SK-MEL-5 (cell line): ENCODE results near the gene RPL38. TPM values are rescaled to one million over a fixed set of nuclear protein-coding genes. Genes with fewer than 3 reads are reported as not detected.

Source experiments
- DNase-seq: peaks from one replicate; pipeline ENCODE4 v3.0.0-alpha.2; 2016; ENCODE audit warnings: low read depth, low spot score
- in situ Hi-C: cut with HindIII; loops from 2 replicates; pipeline ENCODE4 v1.10.0; 2016; ENCODE audit warnings: low sequenced_read_pairs, high pct_unique_total_duplicates, low pct_unique_long_range_greater_than_20kb
- polyA plus RNA-seq, 2 experiments: library from polyadenylated mRNA; depleted of rRNA; stranded (reverse); fragments of >200 nt; gene quantifications; 2 replicates each; pipeline ENCODE4 v1.2.3, GENCODE V29; 2015
- total RNA-seq: library from RNA; depleted of rRNA; stranded (reverse); fragments of >200 nt; shearing (Covaris generic); gene quantifications from 2 replicates; pipeline ENCODE4 v1.2.3, GENCODE V29; 2014; rRNA removed

RPL38 gene
- 7,933 and 8,102 TPM in 2 replicates for total RNA-seq
- polyA plus RNA-seq (2015; cell fraction: cytosol; rRNA removed): 1,340 and 1,484 TPM in 2 replicates
- 388 and 442 TPM in 2 replicates for polyA plus RNA-seq (2015; cell fraction: nucleus; rRNA removed)

DNA sequence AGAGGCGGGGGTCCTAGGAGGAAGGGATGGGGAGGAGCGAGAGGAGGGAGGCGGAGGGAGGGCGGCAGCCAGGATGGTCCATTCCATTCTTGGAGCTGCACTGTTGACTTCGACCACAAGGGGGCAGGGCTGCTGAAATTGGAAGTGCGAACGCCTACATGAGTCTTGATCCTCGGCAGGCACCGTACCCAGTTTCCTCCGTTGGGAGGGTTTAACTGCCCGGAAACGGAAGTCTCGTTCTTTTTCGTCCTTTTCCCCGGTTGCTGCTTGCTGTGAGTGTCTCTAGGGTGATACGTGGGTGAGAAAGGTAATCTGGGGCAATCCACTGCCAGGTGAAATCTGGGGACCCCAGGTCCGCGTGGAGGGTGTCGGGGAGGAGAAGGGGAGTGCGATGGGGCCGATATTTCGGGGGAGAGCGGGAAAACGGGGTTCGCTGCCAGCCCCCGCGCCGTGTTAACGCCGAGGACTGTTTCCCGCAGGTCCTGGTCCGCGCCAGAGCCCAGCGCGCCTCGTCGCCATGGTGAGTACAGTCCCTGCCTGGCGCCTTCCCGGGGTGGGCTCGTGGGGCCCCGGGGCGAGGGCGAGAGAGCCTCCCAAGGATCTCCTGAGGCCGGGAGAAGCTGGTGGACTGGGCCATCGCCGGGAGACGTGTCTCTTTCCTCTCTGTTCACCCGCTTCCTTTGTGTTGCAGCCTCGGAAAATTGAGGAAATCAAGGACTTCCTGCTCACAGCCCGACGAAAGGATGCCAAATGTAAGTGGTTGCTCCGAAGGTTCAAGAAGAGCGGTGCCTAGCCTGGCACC, at the start of gene RPL38:
RPL38 (plus strand) TSS at position 240 of the 802 bp plus-strand sequence; CDS start at position 518, 278 bp downstream.
- DNase-seq: peak; percentile 100
- in situ Hi-C loops: no loop called here

DNA sequence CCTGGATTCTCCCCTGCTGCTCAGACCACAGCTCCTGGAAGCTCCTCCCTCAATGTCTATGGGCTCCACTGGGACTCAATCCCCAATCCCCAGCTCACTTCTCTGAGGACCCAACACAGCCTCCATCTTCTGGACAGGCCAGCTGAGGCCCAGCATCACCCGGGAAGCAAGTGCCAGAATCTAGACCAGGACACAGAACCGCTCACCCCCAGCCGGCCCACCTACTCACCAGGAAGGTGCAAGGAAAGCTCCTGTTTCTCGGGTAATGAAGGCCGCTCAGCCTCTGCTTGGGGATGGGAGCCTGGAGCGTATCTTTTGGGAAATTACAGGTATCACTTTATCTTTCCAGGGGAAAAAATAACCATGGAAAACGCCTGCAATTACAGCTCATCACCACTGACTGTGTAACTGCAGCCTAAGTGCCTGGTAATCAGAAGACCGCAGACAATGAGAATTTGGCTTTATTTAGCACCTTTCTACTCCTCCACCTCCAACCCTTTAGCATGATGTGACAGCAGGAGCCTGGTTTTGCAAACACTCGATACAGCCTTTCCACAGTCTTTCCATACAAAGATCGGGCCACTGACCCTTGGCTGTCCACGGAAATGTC, 49.6 kb upstream of the RPL38 start:
- in situ Hi-C loops: no loop called here
- DNase-seq: peak; percentile 23

- no peak for DNase-seq
- in situ Hi-C loops: no loop called here
Measured at GRCh38 chr17:74156878-74157277, 46.6 kb upstream of the RPL38 start.

- in situ Hi-C loops: no loop called here
- no peak for DNase-seq
Measured at GRCh38 chr17:74157366-74157765, 46.1 kb upstream of the RPL38 start.

DNA sequence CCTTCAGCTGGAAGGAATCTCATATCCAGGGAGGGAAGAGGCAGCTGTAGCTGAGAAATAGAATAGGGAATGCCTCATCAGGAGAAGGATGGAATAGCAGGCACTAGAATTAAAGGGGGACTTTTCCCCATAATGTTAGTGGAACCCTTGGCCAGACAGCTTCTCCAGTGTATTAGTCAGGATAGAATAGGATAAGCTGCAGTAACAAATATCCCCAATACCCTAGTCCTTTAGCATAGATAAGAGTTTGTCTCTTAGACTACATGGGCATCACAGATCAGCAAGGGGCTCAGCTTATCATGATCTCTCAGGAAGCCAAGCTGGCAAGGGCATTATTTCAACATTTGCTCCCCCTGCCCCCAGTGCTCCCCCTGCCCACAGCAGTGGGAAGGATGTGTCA, 44.7 kb upstream of the RPL38 start:
- in situ Hi-C loops: no loop called here
- DNase-seq: no peak

- no peak for DNase-seq
- in situ Hi-C loops: no loop called here
Measured at GRCh38 chr17:74159226-74159840, 44.1 kb upstream of the RPL38 start.

DNA sequence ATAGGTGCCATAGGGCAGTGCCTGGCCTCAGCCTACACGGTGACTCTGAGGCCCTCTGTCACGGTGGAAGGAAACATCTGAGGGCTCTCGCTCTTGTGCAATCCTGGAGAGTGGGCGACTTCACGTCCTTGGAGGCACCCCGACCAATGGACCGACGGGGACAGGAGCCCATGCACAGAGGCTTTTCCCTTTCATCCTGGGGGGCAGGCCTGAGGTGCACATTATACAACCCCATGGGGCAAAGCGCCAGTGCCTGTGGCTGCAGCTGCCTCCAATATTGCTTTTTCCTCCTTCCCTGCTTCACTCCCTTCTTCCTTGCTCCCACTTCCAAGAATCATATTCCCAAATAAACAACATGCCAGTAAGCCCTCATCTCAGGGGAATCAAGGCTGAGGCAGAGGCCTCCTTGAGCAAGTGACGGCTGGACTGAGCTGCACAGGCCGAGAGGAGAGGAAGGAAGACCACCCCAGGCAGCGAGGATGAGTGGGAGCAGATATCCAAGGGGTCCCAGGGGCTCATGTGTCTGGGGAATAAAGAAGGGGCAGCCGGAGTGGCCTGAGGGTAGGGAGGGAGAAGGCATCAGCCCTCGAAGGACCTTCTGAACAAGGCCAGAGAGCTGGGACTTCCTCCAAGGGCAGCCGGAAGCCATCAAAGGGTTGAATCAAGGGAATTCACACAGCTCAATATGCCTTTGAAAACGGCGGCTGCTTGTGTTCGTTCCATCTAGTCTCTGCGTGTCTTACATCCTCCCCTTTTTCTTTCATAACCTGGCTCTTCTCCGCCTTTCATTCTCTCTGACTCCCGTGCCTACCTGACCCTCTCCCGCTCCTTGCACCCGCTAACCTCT, 42.6 kb upstream of the RPL38 start:
- in situ Hi-C loops: no loop called here
- no peak for DNase-seq

- in situ Hi-C loops: no loop called here
- no peak for DNase-seq
Measured at GRCh38 chr17:74161503-74161875, 42.0 kb upstream of the RPL38 start.

GRCh38 chr17:74163271-74163821, 40.1 kb upstream of the RPL38 start:
- in situ Hi-C loops: no loop called here
- no peak for DNase-seq

DNA sequence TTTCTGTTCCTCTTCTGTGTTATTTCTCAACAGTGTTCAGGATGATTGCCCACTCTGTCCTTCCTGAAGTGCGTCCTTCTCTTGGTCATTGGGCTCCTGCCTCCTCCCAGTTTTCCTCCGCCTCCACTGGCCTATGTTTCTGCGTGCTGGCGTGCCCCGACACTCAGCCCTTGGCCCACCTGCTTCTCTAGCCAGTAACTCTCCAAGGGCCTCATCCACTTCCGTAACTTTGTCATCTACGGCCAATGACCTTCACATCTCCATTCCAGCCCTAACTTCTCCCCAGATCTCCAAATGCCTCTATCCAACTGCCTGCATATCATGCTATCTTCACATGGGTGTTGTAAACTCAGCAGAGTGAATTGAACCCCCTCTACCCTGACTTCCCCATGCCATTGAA, 39.6 kb upstream of the RPL38 start:
- in situ Hi-C loops: no loop called here
- no peak for DNase-seq

DNA sequence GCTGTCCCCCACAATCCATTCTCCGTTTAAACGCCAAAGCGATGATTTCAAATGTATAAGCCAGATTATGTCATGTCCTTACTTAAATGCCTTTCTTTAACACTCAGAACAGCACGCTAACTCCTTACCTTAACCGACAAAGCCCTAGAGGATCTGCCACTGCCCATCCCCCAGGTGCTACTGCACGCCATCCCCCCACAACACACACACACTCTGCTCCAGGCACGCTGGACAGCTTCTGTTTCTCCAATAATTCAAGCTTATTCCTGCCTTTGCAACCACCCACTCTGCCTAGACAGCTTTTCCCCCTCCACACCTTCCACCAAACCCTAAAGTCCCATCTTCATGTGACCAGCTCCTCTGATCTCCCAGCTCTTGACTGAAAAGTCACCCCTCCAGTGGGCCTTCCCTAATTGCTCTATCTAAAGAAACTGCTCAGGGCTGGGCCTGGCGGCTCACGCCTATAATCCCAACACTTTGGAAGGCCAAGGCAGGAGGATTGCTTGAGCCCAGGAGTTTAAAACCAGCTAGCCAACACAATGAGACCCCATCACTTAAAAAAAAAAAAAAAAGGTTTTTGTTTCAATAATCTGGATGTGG, 38.9 kb upstream of the RPL38 start:
- DNase-seq: no peak
- in situ Hi-C loops: no loop called here

GRCh38 chr17:74165797-74166365, 37.6 kb upstream of the RPL38 start:
- DNase-seq: no peak
- in situ Hi-C loops: no loop called here

GRCh38 chr17:74170924-74171323, 32.6 kb upstream of the RPL38 start:
- in situ Hi-C loops: no loop called here
- no peak for DNase-seq

DNA sequence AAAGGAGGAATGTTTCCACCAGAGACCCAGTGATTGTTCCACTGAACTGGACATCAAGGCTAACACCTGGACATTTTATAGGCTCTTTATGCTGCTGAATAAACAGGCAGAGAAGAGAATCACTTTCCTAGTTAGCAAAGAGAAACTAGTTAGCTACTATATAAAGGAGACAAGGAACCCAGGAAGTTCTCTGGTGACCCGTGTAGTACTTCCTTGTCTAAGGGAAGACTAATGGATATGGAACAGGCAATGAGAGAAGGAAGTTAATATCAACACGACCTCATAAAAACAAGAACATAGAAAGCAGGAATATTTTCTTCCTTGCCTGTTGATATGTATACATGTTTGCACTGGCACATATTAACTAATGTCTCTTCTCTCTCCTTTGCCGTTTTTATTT, 30.8 kb upstream of the RPL38 start:
- in situ Hi-C loops: no loop called here
- no peak for DNase-seq

DNA sequence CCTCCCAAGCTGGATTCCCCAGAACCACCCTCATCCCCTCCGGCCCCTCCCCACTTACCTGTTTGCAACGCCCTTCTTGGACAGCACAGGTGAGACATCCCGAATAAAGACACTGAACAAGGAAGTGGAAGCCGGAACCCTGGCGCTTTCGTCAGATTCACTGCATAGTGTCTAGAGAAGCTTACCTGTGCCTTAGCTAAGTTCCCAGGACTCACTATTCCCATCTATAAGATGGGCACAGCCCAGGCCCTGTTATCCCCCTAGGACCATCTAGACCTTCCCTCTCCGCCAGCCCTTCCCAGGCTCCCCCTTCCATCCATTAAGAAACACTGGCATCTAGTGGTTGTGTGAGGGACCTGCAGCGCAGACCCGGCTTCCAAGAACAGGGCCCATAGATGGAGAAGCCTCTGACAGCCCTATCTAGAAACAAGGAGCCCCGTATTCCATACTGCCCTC, 26.9 kb upstream of the RPL38 start:
- DNase-seq: peak; percentile 92
- in situ Hi-C loops: no loop called here

DNA sequence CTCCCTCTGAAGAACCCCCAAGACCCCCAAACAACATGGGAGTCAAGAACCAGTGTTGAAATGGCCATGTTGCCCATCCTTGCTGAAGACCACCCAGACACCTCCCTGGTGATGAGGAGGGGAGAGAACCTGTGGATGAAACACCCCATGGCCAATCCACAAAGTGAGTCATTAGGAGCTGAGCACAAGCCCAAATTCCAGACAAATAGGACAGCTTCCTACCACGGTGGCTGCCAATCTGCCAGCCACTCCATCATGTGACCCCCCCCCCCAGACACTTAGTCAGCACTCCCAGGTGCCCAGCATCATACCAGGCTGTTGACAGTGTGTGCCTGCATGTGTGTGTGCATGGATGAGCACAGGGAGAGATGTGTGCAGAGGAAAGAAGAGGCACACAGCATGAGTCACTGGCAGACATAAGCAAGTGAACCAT, 26.4 kb upstream of the RPL38 start:
- in situ Hi-C loops: no loop called here

DNA sequence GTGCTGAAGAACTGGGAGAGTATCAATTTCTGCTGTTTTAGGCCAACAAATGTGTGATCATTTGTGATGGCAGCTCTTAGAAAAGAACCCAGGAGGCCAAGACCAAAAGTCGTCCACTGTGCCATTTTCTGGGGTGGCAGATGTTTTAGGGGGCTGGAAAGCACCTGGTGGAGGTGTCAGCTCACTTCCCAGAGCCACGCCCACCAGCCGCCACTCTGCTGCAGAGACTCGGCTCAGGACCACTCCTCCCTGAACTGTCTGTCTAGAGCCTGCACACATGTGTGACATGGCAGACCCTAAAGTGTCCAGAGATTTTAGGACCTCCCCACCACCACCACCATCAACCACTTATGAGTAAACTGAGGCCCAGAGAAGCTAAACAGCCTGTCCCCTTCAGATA, 23.9 kb upstream of the RPL38 start:
- no peak for DNase-seq
- in situ Hi-C loops: no loop called here

More for the DNA sequence above, 26.4 kb upstream of the RPL38 start:
- no peak for DNase-seq
